Measurements from ENCODE around the gene TSPY1.
"Not testable (repeated sequence)": the region's sequence is repeated elsewhere in the genome, so short reads cannot be mapped to it uniquely, and the experiment has no call there.

TSPY1 gene, protein sequence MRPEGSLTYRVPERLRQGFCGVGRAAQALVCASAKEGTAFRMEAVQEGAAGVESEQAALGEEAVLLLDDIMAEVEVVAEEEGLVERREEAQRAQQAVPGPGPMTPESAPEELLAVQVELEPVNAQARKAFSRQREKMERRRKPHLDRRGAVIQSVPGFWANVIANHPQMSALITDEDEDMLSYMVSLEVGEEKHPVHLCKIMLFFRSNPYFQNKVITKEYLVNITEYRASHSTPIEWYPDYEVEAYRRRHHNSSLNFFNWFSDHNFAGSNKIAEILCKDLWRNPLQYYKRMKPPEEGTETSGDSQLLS

DNA sequence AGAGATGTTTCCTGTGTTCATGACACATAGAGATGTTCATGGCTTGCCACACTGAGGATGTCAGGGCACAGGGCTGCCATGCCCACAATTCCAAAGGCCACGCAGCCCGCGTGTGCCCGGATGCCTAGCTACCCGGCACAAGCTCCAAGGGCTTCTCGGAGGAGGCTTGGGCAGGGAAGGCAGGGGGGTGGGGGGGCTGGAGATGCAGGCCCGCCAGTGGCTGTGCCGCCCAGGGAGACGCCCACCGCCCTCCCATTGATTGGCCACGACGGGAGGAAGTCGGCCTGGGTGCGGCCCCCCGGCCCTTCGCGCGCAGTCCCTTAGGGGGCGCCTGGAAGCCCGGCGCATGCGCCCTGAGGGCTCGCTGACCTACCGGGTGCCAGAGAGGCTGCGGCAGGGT lies at the start of gene TSPY1:
TSPY1 (plus strand) TSS at position 301 of the 400 bp plus-strand sequence; CDS start at position 347, 46 bp downstream.
- H3K9me3 ChIP-seq (ENCODE audit: insufficient read depth, low read depth, low read length); H3K4me3 ChIP-seq (ENCODE audit: low read length); H3K4me1 ChIP-seq (ENCODE audit: insufficient read depth, low read length); H3K9ac ChIP-seq (ENCODE audit: low read depth, low read length); H3K27me3 ChIP-seq (ENCODE audit: insufficient read depth, low read length); H3K27ac ChIP-seq (ENCODE audit: low read length); H3K36me3 ChIP-seq (ENCODE audit: insufficient read depth, low read depth, low read length): not testable (repeated sequence)

DNA sequence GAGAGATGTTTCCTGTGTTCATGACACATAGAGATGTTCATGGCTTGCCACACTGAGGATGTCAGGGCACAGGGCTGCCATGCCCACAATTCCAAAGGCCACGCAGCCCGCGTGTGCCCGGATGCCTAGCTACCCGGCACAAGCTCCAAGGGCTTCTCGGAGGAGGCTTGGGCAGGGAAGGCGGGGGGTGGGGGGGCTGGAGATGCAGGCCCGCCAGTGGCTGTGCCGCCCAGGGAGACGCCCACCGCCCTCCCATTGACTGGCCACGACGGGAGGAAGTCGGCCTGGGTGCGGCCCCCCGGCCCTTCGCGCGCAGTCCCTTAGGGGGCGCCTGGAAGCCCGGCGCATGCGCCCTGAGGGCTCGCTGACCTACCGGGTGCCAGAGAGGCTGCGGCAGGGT lies 20.2 kb downstream of the TSPY1 start, which contains the start of gene TSPY9:
TSPY9 (plus strand) TSS at position 301 of the 400 bp plus-strand sequence; CDS start at position 347, 46 bp downstream.
- not testable (repeated sequence) for H3K27me3 ChIP-seq (ENCODE audit: insufficient read depth, low read length); H3K4me1 ChIP-seq (ENCODE audit: insufficient read depth, low read length); H3K27ac ChIP-seq (ENCODE audit: low read length); H3K4me3 ChIP-seq (ENCODE audit: low read length); H3K9ac ChIP-seq (ENCODE audit: low read depth, low read length); H3K36me3 ChIP-seq (ENCODE audit: insufficient read depth, low read depth, low read length); H3K9me3 ChIP-seq (ENCODE audit: insufficient read depth, low read depth, low read length)

DNA sequence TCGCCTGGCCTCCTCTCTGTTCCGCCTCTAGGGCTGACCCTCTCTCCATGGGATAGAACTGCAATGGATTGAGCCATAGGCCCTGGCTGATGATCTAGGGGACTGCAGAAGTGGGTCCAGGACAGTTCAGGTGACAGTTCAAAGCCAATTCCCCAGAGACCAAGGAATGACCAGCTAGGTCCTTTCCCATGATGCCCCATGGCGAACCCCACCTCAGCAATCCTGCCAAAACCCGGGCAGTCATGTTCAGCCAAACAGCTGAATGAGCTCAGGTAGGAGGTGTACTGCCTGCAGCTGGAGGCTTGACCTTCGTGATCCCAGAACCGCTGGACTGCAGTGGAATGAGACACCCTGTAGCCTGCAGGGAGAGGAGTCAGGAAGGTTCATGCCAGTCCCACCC lies 37.6 kb downstream of the TSPY1 start:
- not testable (repeated sequence) for H3K4me1 ChIP-seq (ENCODE audit: insufficient read depth, low read length); H3K4me3 ChIP-seq (ENCODE audit: low read length); H3K36me3 ChIP-seq (ENCODE audit: insufficient read depth, low read depth, low read length); H3K9ac ChIP-seq (ENCODE audit: low read depth, low read length); H3K27me3 ChIP-seq (ENCODE audit: insufficient read depth, low read length); H3K27ac ChIP-seq (ENCODE audit: low read length); H3K9me3 ChIP-seq (ENCODE audit: insufficient read depth, low read depth, low read length)

DNA sequence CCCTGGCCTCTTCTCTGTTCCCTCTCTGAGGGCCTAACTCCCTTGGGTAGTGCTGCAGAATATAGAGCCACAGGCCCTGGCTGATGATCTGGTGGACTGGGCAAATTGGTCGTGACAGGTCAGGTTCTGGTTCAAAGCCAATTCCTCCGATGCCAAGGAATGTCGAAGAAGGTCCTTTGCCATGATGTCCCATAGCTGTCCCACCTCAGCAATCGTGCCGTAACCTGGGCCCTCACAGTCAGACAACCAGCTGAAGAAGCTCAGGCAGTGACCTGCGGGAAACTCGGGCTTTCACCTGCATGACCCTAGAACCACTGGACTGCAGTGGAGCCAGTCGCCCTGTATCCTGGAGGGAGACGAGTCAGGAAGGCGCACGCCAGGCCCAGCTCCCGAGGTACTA lies 49.5 kb downstream of the TSPY1 start:
- not testable (repeated sequence) for H3K27me3 ChIP-seq (ENCODE audit: insufficient read depth, low read length); H3K4me1 ChIP-seq (ENCODE audit: insufficient read depth, low read length); H3K9me3 ChIP-seq (ENCODE audit: insufficient read depth, low read depth, low read length); H3K27ac ChIP-seq (ENCODE audit: low read length); H3K9ac ChIP-seq (ENCODE audit: low read depth, low read length); H3K4me3 ChIP-seq (ENCODE audit: low read length); H3K36me3 ChIP-seq (ENCODE audit: insufficient read depth, low read depth, low read length)
